NCI-H524 (cell line): ENCODE data around the gene TSPAN18.
A peak's percentile ranks its signal among the peaks of the same experiment; 100 is the strongest.

Source experiments
- DNase-seq, 2 experiments: peaks; one replicate each; lab custom pipeline; 2025; lab: John Stamatoyannopoulos, UW

The TSPAN18 gene

GRCh38 chr11:44848203-44848962 lies 121.6 kb downstream of the TSPAN18 start:
- no peak for DNase-seq

DNA sequence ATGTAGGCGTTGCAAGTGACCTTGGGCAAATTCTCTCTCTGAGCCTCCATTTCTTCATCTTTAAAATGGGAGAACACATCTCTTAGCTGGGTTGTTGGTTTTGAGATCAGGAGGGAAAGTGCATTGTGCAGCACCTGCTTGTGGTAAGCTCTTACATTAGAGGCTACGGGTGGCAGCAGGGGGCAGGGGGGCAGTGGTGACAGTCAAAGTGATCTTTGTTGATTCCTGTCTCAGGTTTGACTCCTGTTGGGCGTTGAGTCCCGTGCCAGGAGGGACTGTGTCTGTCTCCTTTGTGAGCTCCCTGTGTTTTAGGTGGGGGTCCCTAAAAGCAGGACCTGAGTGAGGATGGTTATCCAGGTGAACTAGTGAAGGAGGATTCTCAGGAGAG lies 122.2 kb downstream of the TSPAN18 start:
- DNase-seq, result no peak

DNA sequence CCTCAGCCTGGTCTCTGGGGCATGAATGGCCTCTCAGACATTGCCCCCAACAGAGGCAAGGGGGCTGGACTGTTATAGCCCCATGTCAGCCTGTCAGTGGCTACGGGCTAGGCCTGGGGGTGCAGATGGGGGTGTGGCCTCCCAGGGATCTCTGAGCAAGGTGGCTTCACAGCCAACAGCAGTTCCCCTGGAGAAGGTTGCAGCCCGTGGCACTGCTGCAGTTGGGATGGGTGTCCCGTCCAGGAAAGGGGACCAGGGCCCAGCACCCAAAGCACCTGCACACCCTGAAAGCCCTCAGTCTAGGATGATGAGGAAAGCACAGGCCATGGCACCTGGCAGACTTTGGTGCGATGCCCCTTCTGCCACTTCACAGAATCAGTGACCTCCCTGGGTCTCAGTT lies 122.7 kb downstream of the TSPAN18 start:
- no peak for DNase-seq

DNA sequence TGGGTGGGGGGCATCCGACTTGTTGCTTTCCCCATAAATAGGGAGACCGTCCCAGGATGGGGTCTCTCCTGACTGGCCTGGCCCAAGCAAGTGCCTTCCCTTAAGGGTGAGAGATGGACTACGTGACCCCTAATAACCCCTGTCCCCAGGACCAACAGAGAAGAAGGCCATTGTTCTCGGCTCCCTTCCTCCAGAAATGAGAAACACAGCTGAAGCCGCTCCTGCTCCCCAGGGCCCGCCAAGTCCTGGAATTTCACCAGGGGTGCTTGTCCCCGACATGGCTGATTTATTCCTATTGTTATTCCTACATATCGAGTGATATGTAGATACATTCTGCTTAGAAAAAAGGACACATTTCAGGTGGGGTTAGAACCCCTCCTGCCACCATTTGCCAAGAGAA lies 123.2 kb downstream of the TSPAN18 start:
- DNase-seq, result no peak

DNA sequence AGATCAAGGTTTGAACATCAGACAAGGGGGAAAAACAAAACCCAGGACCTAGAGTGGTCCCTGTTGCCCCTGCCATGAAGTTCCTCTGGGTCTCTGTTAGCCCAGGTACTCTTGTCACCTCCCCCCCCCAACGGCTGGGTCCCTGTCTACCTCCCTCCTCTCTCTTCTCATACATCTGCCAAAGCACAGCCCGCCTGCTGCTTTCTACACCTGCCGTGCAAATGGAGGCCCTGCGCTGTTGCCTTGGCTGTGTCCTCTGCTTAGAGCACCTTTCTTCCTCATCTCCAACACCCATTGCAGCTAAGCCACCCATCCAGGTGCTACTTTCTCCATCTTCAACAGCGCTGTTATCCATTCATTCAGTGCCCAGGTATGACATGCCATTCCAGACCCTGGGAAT lies 124.7 kb downstream of the TSPAN18 start:
- no peak for DNase-seq

- DNase-seq, result no peak
These were observed 125.5 kb downstream of the TSPAN18 start for GRCh38 chr11:44852159-44852747.

DNA sequence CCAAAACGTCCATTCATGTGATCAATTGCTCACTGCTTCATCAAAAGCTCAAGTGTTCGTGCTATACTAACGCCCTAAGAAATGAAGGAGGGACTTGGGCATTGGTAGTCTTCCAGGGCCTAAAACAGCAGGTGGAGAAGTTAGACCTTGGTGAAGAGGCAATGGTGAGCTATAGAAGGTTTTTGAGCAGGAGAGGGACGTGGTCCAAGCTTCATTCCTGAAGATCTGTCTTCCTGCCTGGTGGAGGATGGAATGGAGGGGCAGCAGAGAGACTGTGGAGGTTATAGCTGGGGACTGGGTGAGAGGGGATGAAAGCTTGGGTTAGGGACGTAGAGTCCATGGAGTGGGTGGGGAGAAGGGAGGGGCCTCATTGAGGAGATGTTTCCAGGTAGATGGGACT lies 126.2 kb downstream of the TSPAN18 start:
- DNase-seq, result no peak

GRCh38 chr11:44853666-44854065 lies 126.9 kb downstream of the TSPAN18 start:
- DNase-seq, result no peak

DNA sequence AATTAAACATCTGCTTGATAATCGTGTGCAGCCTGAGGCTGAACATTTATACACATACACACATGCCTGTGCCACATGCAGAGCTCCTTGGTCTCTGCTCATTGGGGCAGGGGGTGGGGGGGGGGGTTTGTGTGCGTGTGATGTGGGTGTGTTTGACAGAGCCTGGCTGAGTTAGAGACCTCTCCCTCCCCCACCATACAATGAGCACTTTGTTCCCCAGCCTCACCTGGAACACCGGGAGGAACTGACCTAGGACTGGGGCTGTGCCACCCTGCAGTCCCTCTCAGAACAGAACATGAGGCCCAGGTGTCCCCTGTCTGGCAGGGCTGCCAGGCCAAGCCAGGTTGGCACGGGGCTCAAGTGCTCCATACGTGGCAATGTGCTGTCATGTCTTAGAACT lies 127.3 kb downstream of the TSPAN18 start:
- DNase-seq, result no peak

DNA sequence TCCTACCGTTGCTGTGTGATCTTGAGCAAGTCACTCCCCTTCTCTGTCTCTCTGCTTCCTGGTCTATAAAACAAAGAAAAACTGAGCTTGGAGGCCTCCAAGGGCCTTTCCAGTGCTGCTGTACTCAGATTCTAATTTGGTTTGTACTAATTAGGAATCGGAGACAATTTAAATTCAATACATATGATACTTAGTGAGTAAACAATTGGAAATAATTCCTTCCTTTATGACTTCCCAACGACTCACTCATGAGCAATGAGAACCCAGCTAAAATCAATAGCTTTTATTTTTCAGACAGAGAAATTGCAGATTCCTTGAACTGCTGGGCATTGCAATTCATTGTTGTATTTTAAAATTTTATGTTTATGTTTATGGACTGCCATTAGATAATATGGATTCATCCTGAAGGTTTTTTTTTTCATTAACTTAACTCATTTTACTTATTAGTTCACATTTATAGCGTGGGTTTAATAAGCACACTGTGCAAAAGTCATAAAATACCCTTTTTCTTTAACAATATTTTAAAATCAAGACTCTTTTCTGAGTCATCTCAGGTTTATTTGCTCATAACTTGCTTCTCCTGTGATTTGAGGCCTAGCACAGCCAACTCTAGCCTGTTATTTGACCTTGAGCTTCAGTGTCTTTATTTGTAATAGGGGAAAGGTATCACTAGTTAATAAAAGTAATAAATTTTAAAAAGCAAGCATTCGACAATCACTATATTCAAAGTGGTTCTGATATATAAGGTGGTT lies 128.2 kb downstream of the TSPAN18 start:
- DNase-seq, result no peak

- no peak for DNase-seq
These were observed 128.7 kb downstream of the TSPAN18 start for GRCh38 chr11:44855493-44855849.

- no peak for DNase-seq
These were observed 130.8 kb downstream of the TSPAN18 start for GRCh38 chr11:44857490-44858090.

GRCh38 chr11:44858796-44859527 lies 132.2 kb downstream of the TSPAN18 start:
- DNase-seq, result peak in 1 of 2 experiments; percentile 37

DNA sequence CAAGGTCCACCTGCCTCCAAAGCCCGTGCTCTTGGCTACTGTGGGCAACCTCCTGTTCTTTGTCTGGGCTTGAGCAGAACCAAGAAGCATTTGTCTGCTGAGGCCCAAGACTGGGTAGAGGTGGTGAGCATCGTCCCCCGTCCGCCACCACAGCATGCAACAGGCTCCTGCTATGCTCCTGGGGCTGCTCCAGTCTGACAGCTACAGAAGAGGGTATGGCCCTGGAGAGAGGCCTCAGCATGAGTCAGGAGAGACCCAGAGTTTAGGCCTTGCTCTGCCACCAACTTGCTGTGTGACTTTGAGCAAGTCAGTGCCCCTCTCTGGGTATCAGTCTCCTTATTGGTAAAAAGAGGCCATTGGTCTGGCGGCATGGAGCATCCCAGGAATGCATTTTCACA lies 132.8 kb downstream of the TSPAN18 start:
- DNase-seq, result no peak

- DNase-seq, result no peak
These were observed 133.6 kb downstream of the TSPAN18 start for GRCh38 chr11:44860346-44860745.

GRCh38 chr11:44861849-44862557 lies 135.2 kb downstream of the TSPAN18 start:
- peak in 1 of 2 experiments; percentile 31 for DNase-seq

- peak in 1 of 2 experiments; percentile 62 for DNase-seq
These were observed 135.9 kb downstream of the TSPAN18 start for GRCh38 chr11:44862558-44863101.

GRCh38 chr11:44863231-44863630 lies 136.5 kb downstream of the TSPAN18 start:
- peak in 1 of 2 experiments; percentile 57 for DNase-seq

GRCh38 chr11:44865866-44866272 lies 139.1 kb downstream of the TSPAN18 start:
- DNase-seq, result peak in 1 of 2 experiments; percentile 42

DNA sequence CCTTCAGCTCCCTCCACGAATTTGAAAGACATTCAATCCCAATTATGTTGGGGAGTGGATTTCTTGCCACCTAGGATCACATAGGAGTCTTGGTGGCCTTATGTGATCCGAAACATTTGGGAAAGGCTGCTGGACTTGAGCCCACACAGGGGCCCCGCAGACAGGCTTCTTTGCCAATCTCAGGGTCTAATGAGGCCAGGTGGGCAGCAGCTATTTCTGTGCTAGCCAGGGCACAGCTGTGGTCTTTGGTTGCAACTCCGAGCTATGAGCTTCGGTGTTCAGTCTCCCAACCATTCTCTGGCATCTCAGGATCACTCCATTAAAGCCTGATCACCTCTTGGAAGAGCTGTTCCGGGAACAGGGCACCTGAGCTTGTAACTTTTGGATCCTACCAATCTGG lies 139.5 kb downstream of the TSPAN18 start:
- no peak for DNase-seq

DNA sequence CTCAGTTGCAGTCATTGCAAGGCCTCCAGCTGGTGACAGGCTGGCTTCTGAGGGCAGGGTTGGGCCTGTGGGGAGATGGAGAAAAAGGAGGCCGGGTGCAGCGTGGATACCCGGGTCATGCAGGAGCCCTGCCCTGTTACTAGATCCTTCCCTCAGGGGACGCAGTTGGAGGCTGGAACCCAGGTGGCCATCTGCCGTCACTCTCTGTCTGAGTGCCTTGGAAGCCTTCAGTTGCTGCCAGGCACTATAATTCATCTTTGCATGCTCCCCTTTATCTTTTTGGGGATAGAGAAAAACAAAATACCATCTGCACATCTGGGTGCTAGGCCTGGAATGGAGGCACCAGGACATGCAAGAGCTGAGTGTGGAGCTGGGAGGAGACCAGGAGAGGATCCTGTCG lies 141.3 kb downstream of the TSPAN18 start:
- DNase-seq, result peak; percentile 65 to 85
